ENCODE data around the gene RAMACL. TPM values are rescaled to one million over a fixed set of nuclear protein-coding genes. Genes with fewer than 3 reads are reported as not detected.
"Not testable (repeated sequence)": the region's sequence is repeated elsewhere in the genome, so short reads cannot be mapped to it uniquely, and the experiment has no call there.

RAMACL gene
- 0.26 and 0.32 TPM in 2 replicates for polyA plus RNA-seq (2011; rRNA removed)
- polyA minus RNA-seq (2011; rRNA and poly(A)+ RNA removed) = 1.4 and 2.3 TPM in 2 replicates

DNA sequence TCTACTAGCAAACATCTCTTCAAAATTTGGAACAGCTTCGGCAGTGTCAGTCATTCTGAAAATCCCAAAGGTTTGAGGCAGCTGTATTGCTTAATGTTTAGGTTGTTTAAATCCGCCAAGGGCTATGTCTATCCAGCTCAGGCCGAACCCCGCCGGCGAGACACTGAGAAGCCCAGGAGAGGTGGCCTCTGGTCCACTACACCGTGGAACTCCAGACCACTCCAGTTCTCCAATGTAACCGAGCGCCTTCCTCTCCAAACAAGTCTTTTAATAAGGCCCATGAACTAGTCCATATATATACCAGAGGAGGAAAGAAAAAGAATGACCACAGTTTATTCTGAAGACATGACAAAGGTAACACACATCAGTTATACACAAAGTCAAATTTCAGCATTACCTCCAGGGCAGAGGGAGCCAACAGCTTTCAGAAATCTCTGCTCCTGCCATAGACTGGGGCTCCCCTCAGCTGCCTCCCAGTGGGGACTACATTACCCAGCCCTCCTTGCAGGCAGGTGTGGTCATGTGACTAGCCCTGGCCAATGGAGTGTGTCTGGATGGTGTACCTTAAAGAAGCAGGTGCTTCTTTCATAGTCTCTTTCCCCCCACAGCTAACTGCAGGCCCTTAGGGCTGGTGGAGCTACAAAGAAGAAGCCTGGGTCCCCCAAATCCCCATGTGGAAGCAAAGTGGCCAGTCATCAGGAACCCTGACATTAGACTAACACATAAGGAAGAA lies at the start of gene RAMACL:
Gene RAMACL (minus strand): TSS at position 255 of the 733 bp plus-strand sequence. CDS start 201 bp downstream, at position 54.
- CTCF ChIA-PET = interaction anchor here (0.9 kb wide), 1 partner anchor 17 kb away, joined by 3 read pairs; no protein-coding TSS in a partner anchor
- no peak for TF ChIP-seq CTCF (IDR thresholded peaks at IDR 0.05; ENCODE audit: insufficient read depth, low read depth, low read length)
- H3K36me3 ChIP-seq (ENCODE audit: control insufficient read depth, insufficient read depth, low read length) = no peaks in the 10 kb centered on the region
- no peak for DNase-seq (ENCODE audit: low read depth)
- POLR2A ChIA-PET = no interaction called here
- H3K4me3 ChIP-seq (ENCODE audit: low read depth, low read length) = no peak within 1 kb of the TSS
- H3K27me3 ChIP-seq (ENCODE audit: control insufficient read depth, insufficient read depth, low read length) = no peaks in the 10 kb centered on the region

GRCh38 chr6:166635013-166635970 lies 48.8 kb upstream of the RAMACL start:
- Histone ChIP-seq H3K27me3 (ENCODE audit: control insufficient read depth, insufficient read depth, low read length) (no peaks in the 10 kb centered on the region), H3K36me3 (ENCODE audit: control insufficient read depth, insufficient read depth, low read length) (no peaks in the 10 kb centered on the region), H3K4me3 (ENCODE audit: low read depth, low read length) (no peak overlapping the region)
- DNase-seq (ENCODE audit: low read depth) = no peak
- ChIA-PET POLR2A (no interaction called here), CTCF (no interaction called here)
- no peak for TF ChIP-seq CTCF (IDR thresholded peaks at IDR 0.05; ENCODE audit: insufficient read depth, low read depth, low read length)

GRCh38 chr6:166634581-166634980 lies 48.1 kb upstream of the RAMACL start:
- H3K36me3 ChIP-seq (ENCODE audit: control insufficient read depth, insufficient read depth, low read length); H3K27me3 ChIP-seq (ENCODE audit: control insufficient read depth, insufficient read depth, low read length); CTCF ChIA-PET; DNase-seq (ENCODE audit: low read depth); POLR2A ChIA-PET; H3K4me3 ChIP-seq (ENCODE audit: low read depth, low read length): not testable (repeated sequence)

- ChIA-PET CTCF (no interaction called here), POLR2A (no interaction called here)
- H3K4me3 ChIP-seq (ENCODE audit: low read depth, low read length) = no peak overlapping the region
- no peak for DNase-seq (ENCODE audit: low read depth)
- no peak for TF ChIP-seq CTCF (IDR thresholded peaks at IDR 0.05; ENCODE audit: insufficient read depth, low read depth, low read length)
- no peaks in the 10 kb centered on the region for H3K27me3 ChIP-seq (ENCODE audit: control insufficient read depth, insufficient read depth, low read length)
- no peaks in the 10 kb centered on the region for H3K36me3 ChIP-seq (ENCODE audit: control insufficient read depth, insufficient read depth, low read length)
Measured at GRCh38 chr6:166633732-166634535, 47.5 kb upstream of the RAMACL start.

DNA sequence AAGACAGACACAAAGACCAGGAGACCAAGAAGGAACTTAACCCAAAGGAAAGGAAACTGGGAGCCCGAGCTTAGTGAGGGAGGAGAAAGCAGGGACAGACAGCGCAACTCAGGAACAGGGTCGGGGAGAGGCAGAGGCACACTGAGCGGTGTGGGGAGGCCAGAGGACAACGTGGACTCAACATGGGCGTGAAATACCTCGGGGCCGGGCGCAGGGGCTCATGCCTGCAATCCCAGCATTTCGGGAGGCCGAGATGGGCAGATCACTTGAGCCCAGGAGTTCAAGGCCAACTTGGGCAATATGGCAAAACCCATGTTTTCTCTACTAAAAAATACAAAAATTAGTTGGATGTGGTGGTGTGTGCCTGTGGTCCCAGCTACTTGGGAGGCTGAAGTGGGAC lies 46.3 kb upstream of the RAMACL start:
- POLR2A ChIA-PET = no interaction called here
- CTCF ChIA-PET = interaction anchor here (0.6 kb wide), 1 partner anchor 25 kb away, joined by 4 read pairs; no protein-coding TSS in a partner anchor

More for the DNA sequence above, 46.3 kb upstream of the RAMACL start:
- Histone ChIP-seq H3K4me3 (ENCODE audit: low read depth, low read length) (no peak overlapping the region), H3K27me3 (ENCODE audit: control insufficient read depth, insufficient read depth, low read length) (no peaks in the 10 kb centered on the region), H3K36me3 (ENCODE audit: control insufficient read depth, insufficient read depth, low read length) (no peaks in the 10 kb centered on the region)
- no peak for DNase-seq (ENCODE audit: low read depth)
- TF ChIP-seq CTCF (IDR thresholded peaks at IDR 0.05; ENCODE audit: insufficient read depth, low read depth, low read length) = no peak

Data from BJ (cell line).